GM19324 (cell line): Measurements from ENCODE around the gene CAPN14.

Source experiments
- ATAC-seq: cut with Tn5 transposase; IDR thresholded peaks from one replicate; pipeline ENCODE4 v1.9.1; 2021; ENCODE audit warnings: mild to moderate bottlenecking, moderate library complexity; ENCODE audit not compliant: unreplicated experiment, low FRiP score

CAPN14 gene

DNA sequence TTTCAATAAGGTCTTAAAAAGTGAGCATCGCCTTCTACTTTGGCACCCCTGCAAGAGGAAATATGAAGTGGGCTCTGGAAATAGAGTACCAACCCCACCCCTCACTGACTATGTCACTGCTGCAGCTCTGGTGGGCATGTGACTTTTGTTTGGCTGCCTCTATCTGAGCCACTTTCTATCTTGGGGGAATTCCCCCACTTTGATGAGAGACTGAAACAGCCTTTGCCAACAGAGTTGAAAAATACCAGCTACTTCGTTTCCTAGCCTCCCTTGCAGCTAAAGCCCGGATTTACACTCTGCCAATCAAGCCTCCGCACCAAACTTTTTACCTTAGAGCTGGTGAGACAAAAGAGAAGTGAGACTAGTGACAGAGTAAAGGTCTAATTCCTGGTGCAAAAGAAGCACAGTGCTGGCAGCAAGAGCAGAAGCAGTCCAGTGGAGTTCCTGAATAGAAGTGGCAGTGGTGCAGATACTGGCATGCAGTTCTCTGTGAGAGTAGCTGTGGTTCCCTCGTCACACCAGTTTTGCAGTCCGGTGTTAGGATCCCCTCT is 67.1 kb downstream of the CAPN14 start:
- no peak for ATAC-seq

DNA sequence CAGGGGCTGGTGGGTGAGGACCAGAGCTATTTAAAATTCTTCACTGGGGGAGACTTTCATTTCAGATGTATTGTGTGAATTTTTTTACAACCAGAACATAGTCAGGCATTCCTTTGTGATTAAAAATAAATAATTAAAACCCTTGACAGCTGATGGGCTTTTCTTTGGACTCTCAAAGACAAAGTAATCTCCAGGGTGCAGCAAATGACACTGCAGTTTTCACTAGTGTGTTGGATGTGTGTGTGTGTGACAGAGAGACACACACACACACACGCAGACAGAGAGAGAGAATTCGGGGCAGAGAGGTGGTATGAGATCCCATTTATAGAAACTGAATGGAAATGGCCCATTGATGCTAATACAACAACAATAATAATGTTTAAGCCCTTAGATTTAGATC is 68.8 kb downstream of the CAPN14 start:
- no peak for ATAC-seq

DNA sequence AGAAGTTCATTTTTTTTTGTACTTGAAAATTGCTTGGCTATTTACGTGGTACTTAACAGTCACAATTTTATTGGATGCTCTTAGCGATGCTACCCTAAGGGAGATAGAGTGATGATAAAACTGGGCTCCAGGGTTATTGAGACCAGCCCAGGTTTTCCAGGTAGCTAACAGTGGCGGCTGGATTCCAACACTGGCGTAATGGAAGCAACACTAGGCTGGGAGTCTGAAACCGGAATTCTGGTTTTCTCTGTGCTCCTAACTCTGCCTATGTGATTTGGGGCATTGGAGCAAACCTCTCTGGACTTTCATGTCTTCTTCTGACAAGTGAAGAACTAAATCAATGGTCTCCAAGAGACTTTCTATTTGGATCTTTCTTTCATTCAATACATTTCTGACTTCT is 69.7 kb downstream of the CAPN14 start:
- no peak for ATAC-seq

DNA sequence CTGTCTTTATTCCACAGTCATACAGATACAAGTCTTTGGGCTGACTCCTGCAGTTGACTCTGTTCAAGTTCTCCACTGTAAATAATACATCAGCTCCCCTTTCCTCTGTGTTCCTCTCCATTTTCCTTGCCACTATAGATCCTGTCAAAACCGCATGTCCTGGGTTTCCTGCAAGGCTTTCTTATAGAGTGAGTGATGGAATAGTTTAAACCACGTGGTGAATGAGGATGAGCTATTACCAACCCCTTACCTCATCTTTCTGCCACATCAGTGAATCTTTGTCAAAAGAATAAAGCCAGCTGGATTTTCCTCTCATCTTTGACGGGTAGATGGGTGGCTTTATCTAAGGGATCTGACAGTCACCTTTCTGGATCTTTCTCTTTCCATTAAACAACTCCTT is 75.2 kb downstream of the CAPN14 start:
- ATAC-seq = no peak

DNA sequence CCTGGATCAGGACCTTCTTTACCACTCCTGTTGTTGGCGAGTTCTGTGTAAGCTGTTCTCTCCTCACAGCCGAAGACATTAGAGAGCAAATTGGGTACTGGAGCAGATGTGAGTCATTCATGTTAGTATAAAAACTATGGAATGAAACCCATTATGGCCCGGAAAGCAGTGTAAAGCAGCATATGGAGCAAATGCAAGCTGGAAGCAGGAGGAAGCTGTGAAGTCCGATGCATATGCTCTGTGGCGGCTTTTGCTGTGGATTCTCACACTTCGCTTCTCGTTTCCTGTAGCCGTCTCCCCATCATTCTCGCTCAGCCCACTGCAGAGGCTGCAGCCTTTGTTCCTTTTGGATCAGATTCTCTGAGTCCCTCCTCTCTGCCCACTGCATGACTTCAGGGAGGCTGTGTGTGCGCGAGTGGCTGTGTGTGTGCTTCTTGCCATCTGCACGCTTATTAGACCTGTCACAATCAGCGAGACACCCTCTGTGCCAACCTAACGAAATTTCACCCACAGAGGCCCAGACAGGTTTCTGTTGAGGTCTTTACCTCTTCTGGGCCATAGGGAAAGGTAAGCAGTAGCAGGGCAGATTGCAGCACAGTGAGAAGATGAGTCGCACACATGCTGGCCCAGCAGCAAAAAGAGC is 75.8 kb downstream of the CAPN14 start:
- ATAC-seq = no peak

DNA sequence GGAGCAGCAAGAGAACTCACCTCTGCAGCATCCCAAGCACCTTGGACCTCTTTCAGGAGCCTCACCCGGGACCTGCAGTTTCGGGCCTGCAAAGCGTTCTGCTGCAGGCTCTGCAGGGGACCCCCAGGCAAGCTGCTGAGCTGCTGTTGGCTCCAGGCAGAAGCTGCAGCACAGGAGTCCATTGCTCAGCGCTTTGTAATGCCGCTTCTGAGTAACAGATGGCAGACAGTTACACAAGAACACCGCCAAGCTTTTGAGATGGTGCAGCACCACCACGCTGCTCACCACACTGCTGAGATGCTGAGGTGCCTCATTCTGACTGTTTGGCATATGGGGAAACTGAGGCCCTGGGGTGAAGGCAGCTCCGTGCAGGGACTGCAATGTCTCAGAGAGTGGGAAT is 77.2 kb downstream of the CAPN14 start:
- no peak for ATAC-seq

DNA sequence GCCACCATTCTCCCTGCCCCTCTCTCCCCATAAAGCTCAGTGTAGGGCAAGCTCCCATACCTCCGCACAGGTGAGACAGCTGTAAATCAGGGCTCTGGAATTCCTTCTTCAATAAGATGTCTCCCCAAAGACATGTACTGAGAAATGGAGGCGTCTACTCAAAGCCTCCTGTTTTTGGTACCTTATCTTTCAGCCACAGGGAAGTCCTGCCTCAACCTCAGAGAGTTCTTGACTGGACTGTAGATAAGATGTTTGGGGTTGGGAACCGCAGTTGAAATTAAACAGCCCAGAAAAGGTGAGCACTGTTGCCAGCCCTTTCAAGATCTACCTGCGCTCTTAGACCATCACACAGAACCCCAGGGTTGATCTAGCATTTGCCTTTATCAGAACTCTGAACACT is 77.6 kb downstream of the CAPN14 start:
- ATAC-seq = no peak

DNA sequence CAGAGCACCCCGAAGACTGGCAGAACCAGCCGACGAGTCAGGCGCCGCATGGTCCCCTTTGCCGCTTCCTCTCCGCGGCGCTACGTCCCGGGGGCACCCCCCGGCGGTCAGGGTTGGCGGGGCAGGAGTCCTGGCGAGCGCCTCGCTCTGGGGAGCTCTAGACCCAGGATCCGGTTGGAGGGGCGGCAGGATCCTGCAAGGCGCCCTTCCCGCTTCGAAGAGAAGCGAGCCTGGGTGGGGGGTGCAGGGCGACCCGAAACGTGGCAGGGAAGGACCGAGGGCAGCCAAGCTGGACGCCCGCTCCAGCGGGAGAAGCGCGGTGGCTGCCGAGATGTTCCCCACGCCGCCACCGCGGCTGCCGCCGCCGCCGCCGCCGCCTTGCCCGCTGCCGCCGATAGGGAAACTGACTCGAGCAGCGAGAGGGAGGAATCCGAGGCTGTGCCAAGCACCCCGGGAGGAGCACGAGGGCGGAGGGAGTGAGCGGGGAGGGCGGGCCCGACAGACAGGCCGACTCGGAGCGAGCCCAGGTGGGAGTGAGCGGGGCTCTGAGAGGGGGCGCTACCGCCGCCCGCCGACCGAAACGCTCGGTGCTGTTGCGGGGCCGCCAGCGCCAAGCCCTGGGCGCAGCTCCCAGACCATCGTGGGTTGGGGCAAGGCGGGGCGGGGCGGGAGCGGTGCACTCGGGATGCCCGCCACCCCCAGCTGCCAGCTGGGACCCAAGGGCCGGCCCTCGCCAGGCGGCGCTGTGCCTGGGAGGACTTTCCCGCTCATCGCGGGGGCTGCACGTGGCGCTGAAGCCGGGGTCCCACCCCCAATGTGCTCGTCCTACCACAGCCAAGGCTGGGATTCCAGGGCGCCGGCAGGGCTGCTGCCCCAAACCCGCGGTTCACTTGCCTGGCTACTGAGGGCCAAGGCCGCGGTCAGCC is 79.0 kb downstream of the CAPN14 start, which contains the start of gene GALNT14:
Gene GALNT14 (minus strand): TSS at position 404 of the 926 bp plus-strand sequence. CDS start 354 bp downstream, at position 50.
- no peak for ATAC-seq

DNA sequence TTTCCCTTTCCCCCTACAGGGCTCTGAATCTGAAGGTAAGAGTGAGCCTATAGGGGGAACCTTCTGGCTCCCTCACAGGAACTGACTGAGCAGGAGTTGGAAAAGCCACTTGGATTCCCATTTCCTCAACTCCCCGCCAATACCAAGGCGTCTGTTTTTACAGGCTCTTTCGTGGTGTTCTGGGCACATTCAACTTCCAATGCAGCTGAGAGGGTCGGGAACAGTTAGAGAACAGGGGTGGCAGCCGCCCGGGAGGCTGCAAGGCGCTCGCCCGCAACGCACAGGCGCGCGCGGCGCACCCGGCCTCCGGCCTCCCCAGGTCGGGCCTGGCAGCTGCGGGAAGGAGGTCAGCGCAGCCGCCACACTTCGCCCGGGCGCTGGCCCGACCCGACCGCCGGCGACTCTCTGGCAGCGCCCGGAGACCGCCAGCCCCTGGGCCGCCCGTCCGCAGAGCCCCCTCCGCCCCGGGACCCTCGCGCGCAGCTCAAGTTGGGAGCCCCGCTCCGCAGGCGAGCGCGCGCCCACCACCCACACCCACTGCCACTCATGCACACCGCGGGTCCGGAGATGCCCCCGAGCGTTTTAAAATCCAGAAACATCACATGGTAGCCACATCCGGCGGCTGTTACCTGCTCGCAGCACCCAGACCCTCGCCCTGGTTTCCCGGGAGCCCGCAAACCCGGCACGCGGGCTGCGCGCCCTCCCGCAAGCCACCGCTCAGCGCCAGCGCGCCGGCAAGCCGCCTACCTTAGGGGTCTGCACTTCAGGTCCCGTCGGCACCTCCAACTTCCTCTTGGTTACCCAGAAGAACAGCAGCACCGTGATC is 79.9 kb downstream of the CAPN14 start:
- no peak for ATAC-seq

DNA sequence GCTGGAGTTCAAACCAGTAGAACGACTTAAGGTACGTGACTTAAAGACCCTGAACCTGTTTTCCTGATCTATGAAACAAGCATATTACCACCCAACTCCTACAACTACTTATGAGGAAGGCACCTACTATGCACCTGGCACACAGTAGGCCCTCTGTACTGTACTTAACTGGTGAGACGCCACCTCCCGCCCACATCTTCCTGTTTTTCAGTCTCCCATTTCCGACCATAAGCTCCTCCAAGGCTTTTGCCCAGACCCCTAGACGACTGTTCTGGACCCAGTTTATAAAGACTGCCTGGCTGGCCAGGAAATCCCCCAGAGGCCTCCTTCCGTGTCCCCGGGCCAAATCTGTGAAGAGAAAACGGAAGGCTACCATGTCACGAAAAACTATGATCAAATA is 80.6 kb downstream of the CAPN14 start:
- no peak for ATAC-seq

DNA sequence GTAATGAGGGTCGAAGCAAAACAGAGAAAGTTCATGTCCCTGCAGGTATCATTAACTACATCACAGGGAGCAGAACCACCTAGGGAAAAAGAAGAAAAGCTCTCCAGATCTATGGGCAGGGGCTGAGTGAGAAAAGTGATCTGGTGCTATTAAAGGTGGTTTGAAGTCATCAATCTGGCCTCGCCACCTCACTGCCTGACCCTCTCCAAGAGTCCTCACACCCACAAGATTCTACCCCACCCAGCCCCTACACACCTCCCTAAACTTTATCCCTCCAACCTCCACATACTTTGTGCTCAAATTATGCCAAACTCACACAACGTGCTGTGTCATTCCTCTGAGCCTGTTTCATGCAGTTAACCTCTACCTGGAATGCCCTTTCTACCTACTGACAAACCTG is 81.3 kb downstream of the CAPN14 start:
- ATAC-seq = no peak

DNA sequence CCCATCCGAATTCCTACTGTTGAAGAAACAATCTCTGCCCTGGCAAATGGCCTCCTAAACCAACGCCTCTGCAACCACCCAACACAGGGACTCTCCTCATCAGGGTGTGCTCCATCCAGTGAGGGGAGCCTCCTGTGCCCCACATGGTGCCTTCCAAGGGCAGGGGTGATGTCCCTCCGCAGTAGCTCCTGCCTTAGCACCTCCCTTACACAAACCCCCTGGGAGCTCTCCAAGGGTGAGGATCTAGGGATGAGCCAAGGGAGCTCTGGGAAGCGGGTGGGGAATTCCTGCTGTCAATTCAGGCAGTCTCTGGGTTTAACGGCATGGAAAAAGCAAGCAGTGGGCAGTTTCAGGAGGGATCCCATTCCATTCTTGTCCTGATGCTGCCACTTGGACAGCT is 82.8 kb downstream of the CAPN14 start:
- ATAC-seq = no peak

DNA sequence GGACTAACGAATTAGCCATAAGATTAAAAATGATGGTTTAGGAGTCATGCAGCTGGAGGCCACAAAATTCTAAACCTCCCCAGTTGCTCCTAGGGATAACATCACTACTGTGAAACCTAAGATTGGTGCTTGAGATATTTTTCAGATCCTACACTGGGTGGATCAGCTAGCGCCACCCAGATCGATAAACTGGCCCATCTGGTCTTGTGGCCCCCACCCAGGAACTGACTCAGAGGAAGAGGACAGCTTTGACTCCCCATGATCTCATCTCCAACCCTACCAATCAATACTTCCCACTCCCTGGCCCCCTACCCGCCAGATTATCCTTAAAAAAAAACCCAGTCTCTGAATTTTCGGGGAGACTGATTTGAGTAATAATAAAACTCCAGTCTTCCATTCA is 84.5 kb downstream of the CAPN14 start:
- no peak for ATAC-seq

DNA sequence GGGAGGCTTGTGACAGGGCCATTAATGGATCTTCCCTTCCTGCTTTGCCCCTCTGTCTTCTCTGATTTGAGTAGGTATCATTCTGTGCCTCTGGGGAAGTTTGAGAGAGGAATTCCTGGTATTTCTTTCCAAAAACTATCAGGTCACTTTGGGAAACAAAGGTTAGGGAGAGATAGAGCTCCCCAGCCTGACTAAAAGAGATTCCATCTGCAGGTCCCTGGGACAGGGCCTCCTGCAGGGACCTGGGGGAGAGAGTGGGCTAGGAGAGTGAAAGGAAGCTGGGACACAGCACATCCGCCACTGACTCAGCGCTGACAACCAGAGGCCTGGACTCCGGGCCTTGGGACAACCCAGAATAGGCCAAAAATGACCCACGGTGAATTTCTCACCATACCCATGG is 85.4 kb downstream of the CAPN14 start:
- no peak for ATAC-seq

DNA sequence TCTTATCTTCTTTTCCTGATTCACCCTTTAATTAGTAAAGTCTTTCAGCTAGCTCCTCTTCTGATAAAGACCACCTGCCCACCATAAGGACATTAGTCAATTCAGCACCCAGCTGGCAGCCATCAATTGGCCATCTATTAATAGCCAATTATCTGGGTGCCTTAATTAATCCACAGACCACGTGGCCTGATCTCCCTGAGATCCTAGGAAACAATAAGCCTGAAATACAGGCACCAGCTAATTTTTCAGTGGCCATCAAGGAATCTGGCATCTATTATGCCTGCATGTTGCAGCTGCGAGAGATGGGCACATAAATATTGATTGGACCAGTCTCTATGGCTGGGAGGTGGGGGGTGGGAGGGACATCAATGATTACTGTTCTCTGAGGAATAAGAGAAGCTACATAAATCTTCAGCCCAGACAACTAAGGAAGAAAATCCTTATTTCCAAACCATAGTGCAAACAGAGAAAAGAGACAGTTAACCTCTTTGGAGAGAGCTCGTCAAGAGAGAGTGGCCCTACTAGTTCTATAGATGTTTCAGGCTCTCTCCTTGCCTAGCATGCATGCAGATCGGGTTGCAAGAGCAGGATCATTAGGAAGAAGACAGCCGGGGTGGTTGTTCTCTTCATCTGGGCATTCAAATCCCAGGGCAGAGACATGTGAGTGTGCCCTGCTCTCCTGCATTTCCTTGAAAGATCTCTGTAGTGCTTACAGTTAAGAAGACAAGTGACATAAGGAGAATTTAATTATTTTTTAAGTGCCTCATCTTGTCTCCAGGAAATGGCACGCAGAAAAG is 87.7 kb downstream of the CAPN14 start:
- no peak for ATAC-seq

DNA sequence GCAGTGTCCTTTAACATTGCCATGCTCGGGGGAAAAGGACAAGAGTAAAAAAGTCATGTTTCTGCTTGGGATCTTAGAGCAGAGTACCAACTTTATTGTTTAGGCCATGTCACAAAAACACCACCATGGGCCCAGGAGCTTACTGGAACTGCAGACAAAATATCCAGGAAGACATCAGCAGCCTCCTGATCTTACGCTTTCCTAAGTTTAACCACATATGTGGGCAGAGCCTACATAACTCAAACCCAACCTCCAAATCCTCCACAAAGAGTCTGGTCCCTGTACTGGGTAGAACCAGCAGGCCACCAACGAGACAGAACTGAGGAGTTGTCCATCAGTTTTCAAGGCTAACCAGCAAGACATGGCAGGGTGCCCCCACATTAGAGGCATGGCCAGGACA is 89.4 kb downstream of the CAPN14 start:
- no peak for ATAC-seq

DNA sequence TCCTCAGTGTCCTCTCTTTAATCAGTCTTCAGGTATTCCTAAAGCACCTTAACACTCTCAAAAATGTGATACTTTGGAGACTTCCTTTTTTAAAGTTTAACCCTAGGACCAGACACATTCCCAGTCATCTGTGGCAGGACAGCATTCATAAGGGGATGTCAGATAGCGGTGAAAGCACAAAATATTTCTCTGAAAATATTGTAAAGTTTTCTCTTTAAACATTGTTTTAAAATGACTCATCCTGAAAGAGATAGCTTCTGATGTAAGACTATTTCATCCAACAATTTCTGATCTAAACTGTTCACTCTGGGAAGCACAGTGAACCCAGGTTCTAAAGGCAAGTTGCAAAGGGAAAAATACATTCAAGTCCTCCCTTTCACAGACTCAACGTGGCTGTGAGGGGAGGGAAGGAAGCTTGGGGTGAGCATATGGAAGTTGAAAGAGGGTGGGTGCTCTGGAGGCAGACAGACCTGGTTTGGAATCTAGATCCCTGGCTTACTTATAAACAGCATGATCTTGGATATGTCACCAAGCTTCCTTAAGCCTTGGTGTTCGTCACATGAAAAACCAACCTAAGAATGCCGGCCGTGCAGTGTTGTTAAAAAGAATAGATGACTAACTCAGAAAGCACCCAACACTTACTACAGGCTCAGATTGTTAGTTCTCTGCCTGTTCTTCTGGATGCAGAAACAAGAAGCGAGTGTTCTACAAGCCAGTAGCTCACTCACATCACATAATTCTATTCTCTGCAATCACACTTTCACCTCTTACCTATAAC is 91.2 kb downstream of the CAPN14 start:
- ATAC-seq = no peak

DNA sequence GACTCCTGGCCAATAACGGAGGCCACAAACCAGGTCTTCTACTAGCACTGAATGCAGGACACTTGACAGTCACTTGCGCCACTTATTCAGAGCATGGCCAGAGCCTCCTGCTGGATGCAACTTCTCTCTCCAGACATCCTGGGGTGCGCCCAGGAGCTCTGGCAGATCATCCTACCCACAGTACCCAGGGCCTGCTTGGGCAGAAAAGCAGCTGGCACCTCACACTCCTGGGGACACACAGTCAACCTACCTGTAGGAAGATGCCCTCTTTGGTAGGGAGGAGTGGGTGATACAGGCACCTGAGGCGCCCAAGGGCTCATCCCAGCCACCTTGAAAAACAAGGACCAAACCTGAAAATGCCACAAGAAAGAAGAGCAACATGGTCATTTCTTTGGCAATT is 92.4 kb downstream of the CAPN14 start:
- no peak for ATAC-seq
